GM18861 (cell line): ENCODE data around the gene FAM181B.
"Not testable (repeated sequence)": the region's sequence is repeated elsewhere in the genome, so short reads cannot be mapped to it uniquely, and the experiment has no call there.

Experiments used
- ATAC-seq: cut with Tn5 transposase; IDR thresholded peaks from one replicate; pipeline ENCODE4 v1.9.1; 2021; ENCODE audit not compliant: unreplicated experiment

Gene FAM181B

GRCh38 chr11:82732734-82733443, 775 bp downstream of the FAM181B start:
- ATAC-seq = no peak

GRCh38 chr11:82732348-82732733, 1.3 kb downstream of the FAM181B start:
- no peak for ATAC-seq

GRCh38 chr11:82731691-82732277, 1.9 kb downstream of the FAM181B start:
- no peak for ATAC-seq

GRCh38 chr11:82730754-82731153, 2.9 kb downstream of the FAM181B start:
- no peak for ATAC-seq

GRCh38 chr11:82730286-82730685, 3.4 kb downstream of the FAM181B start:
- ATAC-seq = no peak

- ATAC-seq = no peak
Measured at GRCh38 chr11:82724026-82724425, 9.6 kb downstream of the FAM181B start.

- ATAC-seq = no peak
Measured at GRCh38 chr11:82722231-82722630, 11.4 kb downstream of the FAM181B start.

GRCh38 chr11:82720267-82721065, 13.2 kb downstream of the FAM181B start:
- ATAC-seq = no peak

GRCh38 chr11:82719361-82720105, 14.1 kb downstream of the FAM181B start:
- ATAC-seq = no peak

- ATAC-seq = no peak
Measured at GRCh38 chr11:82718821-82719220, 14.8 kb downstream of the FAM181B start.

GRCh38 chr11:82718307-82718706, 15.4 kb downstream of the FAM181B start:
- no peak for ATAC-seq

GRCh38 chr11:82714346-82715174, 19.1 kb downstream of the FAM181B start:
- no peak for ATAC-seq

- ATAC-seq = no peak
Measured at GRCh38 chr11:82711648-82712047, 22.0 kb downstream of the FAM181B start.

- no peak for ATAC-seq
Measured at GRCh38 chr11:82703796-82704195, 29.9 kb downstream of the FAM181B start.

GRCh38 chr11:82703226-82703625, 30.4 kb downstream of the FAM181B start:
- ATAC-seq = no peak

GRCh38 chr11:82701847-82702520, 31.7 kb downstream of the FAM181B start:
- ATAC-seq = peak; percentile 47

- ATAC-seq = no peak
Measured at GRCh38 chr11:82698576-82699352, 34.9 kb downstream of the FAM181B start.

- ATAC-seq = no peak
Measured at GRCh38 chr11:82692981-82693380, 40.7 kb downstream of the FAM181B start.

- not testable (repeated sequence) for ATAC-seq
Measured at GRCh38 chr11:82689347-82689746, 44.3 kb downstream of the FAM181B start.
